CD4-positive, alpha-beta T cell (primary cell): ENCODE measurements around the gene ANKRD53. TPM values are rescaled to one million over a fixed set of nuclear protein-coding genes. Genes with fewer than 3 reads are reported as not detected.

Experiments
- ATAC-seq: fragments of 200-7000 bp; cut with Tn5 transposase; one replicate; pipeline ENCODE4 v1.10.0; 2022; ENCODE audit warnings: mild to moderate bottlenecking; ENCODE audit not compliant: poor library complexity
- CTCF ChIA-PET: fragments of 350-600 bp; sonication (Branson Sonifier 250); formaldehyde crosslinking; loops from one replicate; lab custom pipeline; 2021; ENCODE audit warnings: antibody characterized with exemption, inconsistent platforms; lab: Charles Lee
- POLR2A ChIA-PET: fragments of 350-600 bp; sonication (Branson Sonifier 250); formaldehyde crosslinking; loops from one replicate; lab custom pipeline; 2021; ENCODE audit warnings: antibody characterized with exemption, inconsistent platforms; lab: Charles Lee
- DNase-seq, 14 experiments: peaks; one replicate each; pipeline ENCODE4 v3.0.0-alpha.2; 2013 to 2020; ENCODE audit warnings: mixed read lengths in 2 of 14
- H3K27ac ChIP-seq, 2 donors: one replicate each; pipeline versions ENCODE4 v1.5.1 to v1.7.0; 2013; ENCODE audit warnings: low read length in 2 of 2, low read depth in 1 of 2, mild to moderate bottlenecking in 1 of 2
- H3K27me3 ChIP-seq, 2 experiments: 1 replicate in 1 of 2; 2 replicates in 1 of 2; pipeline versions ENCODE4 v1.6.1 to v1.7.0; 2013; ENCODE audit warnings: low read length in 2 of 2, control low read depth in 1 of 2, mild to moderate bottlenecking in 1 of 2, moderate library complexity in 1 of 2; ENCODE audit not compliant: insufficient read depth in 2 of 2, control insufficient read depth in 1 of 2
- H3K36me3 ChIP-seq: one replicate; pipeline ENCODE4 v1.6.1; 2013; ENCODE audit warnings: low read length, control low read depth; ENCODE audit not compliant: insufficient read depth
- H3K4me1 ChIP-seq: one replicate; pipeline ENCODE4 v1.6.1; 2013; ENCODE audit warnings: low read length, control low read depth; ENCODE audit not compliant: insufficient read depth
- H3K4me3 ChIP-seq: one replicate; pipeline ENCODE4 v1.5.1; 2013; ENCODE audit warnings: mild to moderate bottlenecking, low read length, moderate library complexity
- H3K9me3 ChIP-seq, 2 experiments: 1 replicate in 1 of 2; 2 replicates in 1 of 2; pipeline versions ENCODE4 v1.6.1 to v1.7.0; 2013; ENCODE audit warnings: low read length in 2 of 2, mild to moderate bottlenecking in 2 of 2, control low read depth in 1 of 2, moderate library complexity in 1 of 2; ENCODE audit not compliant: control insufficient read depth in 1 of 2, insufficient read depth in 1 of 2
- H3K27ac Mint-ChIP-seq: one replicate; pipeline ENCODE4 v1.8.0; 2020; ENCODE audit warnings: mixed read lengths
- H3K27me3 Mint-ChIP-seq: one replicate; pipeline ENCODE4 v1.8.0; 2021; ENCODE audit warnings: mixed read lengths
- H3K36me3 Mint-ChIP-seq: one replicate; pipeline ENCODE4 v1.8.0; 2021; ENCODE audit warnings: low read depth, mixed read lengths
- H3K4me1 Mint-ChIP-seq: one replicate; pipeline ENCODE4 v1.8.0; 2021; ENCODE audit warnings: low read depth, mixed read lengths
- H3K4me3 Mint-ChIP-seq: one replicate; pipeline ENCODE4 v1.8.0; 2020; ENCODE audit warnings: mild to moderate bottlenecking, mixed read lengths
- H3K9me3 Mint-ChIP-seq: one replicate; pipeline ENCODE4 v1.8.0; 2020; ENCODE audit warnings: mixed read lengths
- intact Hi-C, 2 experiments: fragments of 100-400 bp; cut with DNase I in 1 of 2; cut with micrococcal nuclease in 1 of 2; formaldehyde crosslinking; loops; one replicate each; pipeline versions ENCODE4 v1.15.1 to v1.9.0; 2023 to 2025; cut with DNase I, micrococcal nuclease
- total RNA-seq, 174 experiments: library from RNA in 2 of 174; stranded (reverse) in 2 of 174; gene quantifications; one replicate each; pipeline ENCODE4 v1.2.3 and lab custom pipeline; 2021 to 2026
- TF ChIP-seq, protein P1 (sequence below): fragments of 200-600 bp; IDR thresholded peaks from one replicate; pipeline ENCODE4 v1.8.0; 2022; ENCODE audit warnings: antibody characterized with exemption, mild to moderate bottlenecking

ANKRD53 gene
- total RNA-seq, 2 experiments from 2014 or later: 0.42 to 1.2 TPM

DNA sequence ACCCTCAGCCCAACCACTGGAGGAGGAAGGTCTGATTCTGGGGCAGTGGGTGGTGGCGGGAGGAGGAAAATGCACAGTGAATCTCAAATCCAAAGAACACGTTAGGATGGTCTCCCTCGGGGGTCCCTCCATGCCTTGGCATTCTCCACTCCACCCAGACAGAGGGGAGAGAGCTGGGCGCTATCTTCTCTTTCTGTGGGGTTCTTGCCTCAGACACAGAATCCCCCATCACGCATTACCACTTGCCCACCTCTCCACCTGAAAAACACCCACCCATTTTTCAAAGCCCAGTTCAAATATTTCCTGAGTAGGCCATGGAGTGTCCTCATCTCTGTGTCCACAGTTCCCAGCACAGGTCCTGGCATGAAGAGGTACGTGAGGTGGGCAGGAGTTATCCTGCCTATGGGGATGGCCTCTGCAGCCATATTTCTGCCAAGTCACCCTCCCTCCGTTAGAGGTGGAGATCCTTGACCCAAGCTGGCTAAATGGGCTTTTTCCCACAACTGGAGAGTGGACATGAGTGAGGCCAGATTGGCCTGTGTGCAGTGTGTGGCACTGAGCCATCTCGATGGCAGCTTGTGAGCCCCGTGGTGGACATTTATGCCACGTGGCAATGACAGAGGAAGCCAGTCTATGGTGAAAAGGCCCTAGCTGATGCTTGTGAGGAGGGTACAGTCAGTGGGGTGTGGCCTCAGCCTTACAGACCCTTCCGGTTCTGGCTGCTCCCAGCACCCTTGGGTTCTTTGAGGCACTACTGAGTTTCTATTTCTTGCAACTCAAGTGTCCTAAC lies 25.7 kb downstream of the ANKRD53 start:
- intact Hi-C loops: loop anchor here in 1 of 2 experiments (10.0 kb wide), 1 partner anchor 149 kb away; no protein-coding TSS in a partner anchor
- Histone ChIP-seq H3K27ac (no peak overlapping the region), H3K36me3 (no peaks in the 10 kb centered on the region), H3K27me3 (no peaks in the 10 kb centered on the region), H3K4me3 (no peak overlapping the region), H3K4me1 (peaks cover 18% of the 10 kb centered on the region), H3K9me3 (no peaks in the 10 kb centered on the region)
- no peak for DNase-seq
- Mint-ChIP-seq H3K4me3 (no peak overlapping the region), H3K27me3 (peaks cover 16% of the 10 kb centered on the region), H3K9me3 (no peaks in the 10 kb centered on the region), H3K36me3 (no peaks in the 10 kb centered on the region), H3K4me1 (peaks cover 10% of the 10 kb centered on the region), H3K27ac (no peak overlapping the region)
- TF ChIP-seq, protein P1, sequence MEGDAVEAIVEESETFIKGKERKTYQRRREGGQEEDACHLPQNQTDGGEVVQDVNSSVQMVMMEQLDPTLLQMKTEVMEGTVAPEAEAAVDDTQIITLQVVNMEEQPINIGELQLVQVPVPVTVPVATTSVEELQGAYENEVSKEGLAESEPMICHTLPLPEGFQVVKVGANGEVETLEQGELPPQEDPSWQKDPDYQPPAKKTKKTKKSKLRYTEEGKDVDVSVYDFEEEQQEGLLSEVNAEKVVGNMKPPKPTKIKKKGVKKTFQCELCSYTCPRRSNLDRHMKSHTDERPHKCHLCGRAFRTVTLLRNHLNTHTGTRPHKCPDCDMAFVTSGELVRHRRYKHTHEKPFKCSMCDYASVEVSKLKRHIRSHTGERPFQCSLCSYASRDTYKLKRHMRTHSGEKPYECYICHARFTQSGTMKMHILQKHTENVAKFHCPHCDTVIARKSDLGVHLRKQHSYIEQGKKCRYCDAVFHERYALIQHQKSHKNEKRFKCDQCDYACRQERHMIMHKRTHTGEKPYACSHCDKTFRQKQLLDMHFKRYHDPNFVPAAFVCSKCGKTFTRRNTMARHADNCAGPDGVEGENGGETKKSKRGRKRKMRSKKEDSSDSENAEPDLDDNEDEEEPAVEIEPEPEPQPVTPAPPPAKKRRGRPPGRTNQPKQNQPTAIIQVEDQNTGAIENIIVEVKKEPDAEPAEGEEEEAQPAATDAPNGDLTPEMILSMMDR: no peak
- ChIA-PET POLR2A (no interaction called here), CTCF (interaction anchor here (1.3 kb wide), 1 partner anchor 56 kb away, joined by 3 read pairs; no protein-coding TSS in a partner anchor)
- no peak for ATAC-seq

DNA sequence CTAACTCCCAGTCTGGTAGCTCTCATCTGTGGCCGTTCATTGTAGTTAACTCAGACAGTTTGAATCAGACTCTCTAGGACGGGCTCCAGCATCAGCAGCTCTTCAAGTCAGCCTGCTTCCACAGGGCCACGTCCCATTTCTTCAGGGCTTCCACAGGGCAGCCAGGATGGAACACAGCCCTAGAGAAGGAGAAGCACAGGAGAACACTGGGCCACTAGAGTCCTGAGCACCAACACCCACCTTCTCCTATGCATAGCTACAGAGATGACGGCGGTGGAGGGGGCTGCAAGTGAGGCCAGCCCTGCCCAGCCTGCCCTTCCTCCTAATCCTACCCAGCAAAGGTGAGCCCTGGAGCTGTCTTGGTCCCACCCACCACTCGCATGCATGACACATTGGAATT lies 26.4 kb downstream of the ANKRD53 start:
- H3K9me3 Mint-ChIP-seq: no peaks in the 10 kb centered on the region
- intact Hi-C loops: loop anchor here in 1 of 2 experiments (10.0 kb wide), 1 partner anchor 150 kb away; no protein-coding TSS in a partner anchor
- H3K27ac ChIP-seq: no peak overlapping the region
- H3K4me3 ChIP-seq: no peak overlapping the region
- ATAC-seq (no peak), DNase-seq (no peak)
- H3K9me3 ChIP-seq: no peaks in the 10 kb centered on the region
- TF ChIP-seq, protein P1: no peak
- H3K36me3 Mint-ChIP-seq: no peaks in the 10 kb centered on the region
- H3K27me3 Mint-ChIP-seq: peaks cover 18% of the 10 kb centered on the region
- no peaks in the 10 kb centered on the region for H3K27me3 ChIP-seq
- peaks cover 10% of the 10 kb centered on the region for H3K4me1 Mint-ChIP-seq
- no peak overlapping the region for H3K4me3 Mint-ChIP-seq
- peaks cover 12% of the 10 kb centered on the region for H3K4me1 ChIP-seq
- no peak overlapping the region for H3K27ac Mint-ChIP-seq
- ChIA-PET CTCF (interaction anchor here (1.3 kb wide), 1 partner anchor 56 kb away, joined by 3 read pairs; no protein-coding TSS in a partner anchor), POLR2A (no interaction called here)
- no peaks in the 10 kb centered on the region for H3K36me3 ChIP-seq

GRCh38 chr2:71005271-71006202 lies 27.1 kb downstream of the ANKRD53 start:
- ATAC-seq: no peak
- Histone ChIP-seq H3K9me3 (no peaks in the 10 kb centered on the region), H3K4me3 (no peak overlapping the region), H3K36me3 (no peaks in the 10 kb centered on the region), H3K4me1 (peaks cover 11% of the 10 kb centered on the region), H3K27me3 (peaks cover 0 to 2% of the 10 kb centered on the region in 2 experiments), H3K27ac (no peak overlapping the region)
- H3K27me3 Mint-ChIP-seq: peaks cover 25% of the 10 kb centered on the region
- no peaks in the 10 kb centered on the region for H3K36me3 Mint-ChIP-seq
- no peak overlapping the region for H3K4me3 Mint-ChIP-seq
- H3K4me1 Mint-ChIP-seq: peaks cover 8% of the 10 kb centered on the region
- no peaks in the 10 kb centered on the region for H3K9me3 Mint-ChIP-seq
- ChIA-PET CTCF (interaction anchor here (1.3 kb wide), 1 partner anchor 57 kb away, joined by 3 read pairs; no protein-coding TSS in a partner anchor), POLR2A (no interaction called here)
- no peak overlapping the region for H3K27ac Mint-ChIP-seq
- no peak for DNase-seq
- TF ChIP-seq, protein P1: no peak
- intact Hi-C loops: loop anchor here in 1 of 2 experiments (10.0 kb wide), 1 partner anchor 151 kb away; no protein-coding TSS in a partner anchor
